Hepatocyte (in vitro differentiated cells): ENCODE data around the gene HCRTR2.
"Not testable (repeated sequence)": the region's sequence is repeated elsewhere in the genome, so short reads cannot be mapped to it uniquely, and the experiment has no call there.

Experiments
- CTCF ChIP-seq: fragments of 200-600 bp; sonication (generic); IDR thresholded peaks from 2 replicates; pipeline ENCODE4 v1.5.1; 2016; ENCODE audit warnings: antibody characterized with exemption, mild to moderate bottlenecking; ENCODE audit not compliant: poor library complexity
- EZH2 ChIP-seq: fragments of 200-600 bp; sonication (generic); IDR thresholded peaks from 2 replicates; pipeline ENCODE4 v1.6.1; 2016; ENCODE audit warnings: antibody characterized with exemption, mild to moderate bottlenecking, borderline replicate concordance

- TF ChIP-seq CTCF, EZH2: not testable (repeated sequence)
These were observed 122.9 kb downstream of the HCRTR2 start for GRCh38 chr6:55297214-55297613.
